Astrocyte (in vitro differentiated cells and primary cell): ENCODE data around the gene ATP10B. TPM values are rescaled to one million over a fixed set of nuclear protein-coding genes. Genes with fewer than 3 reads are reported as not detected.

Experiments used
- DNase-seq: peaks from one replicate; pipeline ENCODE4 v3.0.0-alpha.2; 2010; ENCODE audit warnings: low read depth
- FAIRE-seq: peaks from 2 replicates; lab custom pipeline; 2011; peaks lifted over from hg19 to GRCh38; lab: Jason Lieb, UNC
- H2AFZ ChIP-seq: 2 replicates; pipeline ENCODE4 v1.6.0; 2012; ENCODE audit warnings: low read depth, low read length, inconsistent platforms
- H3K27ac ChIP-seq: 2 replicates; pipeline ENCODE4 v1.5.1; 2011; ENCODE audit warnings: low read depth, low read length, inconsistent platforms
- H3K27me3 ChIP-seq: 2 replicates; pipeline ENCODE4 v1.6.0; 2011; ENCODE audit warnings: low read length, inconsistent platforms; ENCODE audit not compliant: insufficient read depth
- H3K36me3 ChIP-seq: 2 replicates; pipeline ENCODE4 v1.5.1; 2011; ENCODE audit warnings: low read length, inconsistent platforms; ENCODE audit not compliant: insufficient read depth
- H3K4me1 ChIP-seq: 2 replicates; pipeline ENCODE4 v1.5.1; 2011; ENCODE audit warnings: low read length, inconsistent platforms; ENCODE audit not compliant: insufficient read depth
- H3K4me2 ChIP-seq: 2 replicates; pipeline ENCODE4 v1.6.0; 2012; ENCODE audit warnings: low read length, inconsistent platforms
- H3K4me3 ChIP-seq: 2 replicates; pipeline ENCODE4 v1.5.1; 2011; ENCODE audit warnings: low read depth, mild to moderate bottlenecking, low read length, inconsistent platforms; ENCODE audit not compliant: insufficient read depth
- H3K79me2 ChIP-seq: 2 replicates; pipeline ENCODE4 v1.6.0; 2012; ENCODE audit warnings: mild to moderate bottlenecking, low read length, inconsistent platforms; ENCODE audit not compliant: insufficient read depth
- H3K9ac ChIP-seq: 2 replicates; pipeline ENCODE4 v1.6.0; 2012; ENCODE audit warnings: mild to moderate bottlenecking, low read length, inconsistent platforms
- H3K9me3 ChIP-seq: 2 replicates; pipeline ENCODE4 v1.5.1; 2012; ENCODE audit warnings: low read depth, mild to moderate bottlenecking, low read length, inconsistent platforms; ENCODE audit not compliant: insufficient read depth
- H4K20me1 ChIP-seq: 2 replicates; pipeline ENCODE4 v1.6.0; 2012; ENCODE audit warnings: low read length, inconsistent platforms; ENCODE audit not compliant: insufficient read depth
- H3K27ac Mint-ChIP-seq: one replicate; pipeline ENCODE4 v1.8.0; 2021; ENCODE audit warnings: mild to moderate bottlenecking, mixed read lengths; ENCODE audit not compliant: unreplicated experiment
- H3K27me3 Mint-ChIP-seq: one replicate; pipeline ENCODE4 v1.8.0; 2021; ENCODE audit warnings: low read depth, mixed read lengths; ENCODE audit not compliant: unreplicated experiment
- H3K36me3 Mint-ChIP-seq: one replicate; pipeline ENCODE4 v1.8.0; 2021; ENCODE audit warnings: low read depth, mixed read lengths; ENCODE audit not compliant: unreplicated experiment
- H3K4me1 Mint-ChIP-seq: one replicate; pipeline ENCODE4 v1.8.0; 2021; ENCODE audit warnings: low read depth, mixed read lengths; ENCODE audit not compliant: unreplicated experiment
- H3K4me3 Mint-ChIP-seq: one replicate; pipeline ENCODE4 v1.8.0; 2021; ENCODE audit warnings: mild to moderate bottlenecking, moderate library complexity, mixed read lengths; ENCODE audit not compliant: unreplicated experiment
- H3K9me3 Mint-ChIP-seq: one replicate; pipeline ENCODE4 v1.8.0; 2021; ENCODE audit warnings: mild to moderate bottlenecking, mixed read lengths; ENCODE audit not compliant: unreplicated experiment
- EZH2 ChIP-seq: IDR thresholded peaks from 2 replicates; pipeline ENCODE4 v1.6.1; 2012; ENCODE audit warnings: mild to moderate bottlenecking, low read length, inconsistent platforms; ENCODE audit not compliant: insufficient read depth
- total RNA-seq: library from RNA; stranded (reverse); gene quantifications from 2 replicates; pipeline ENCODE4 v1.2.1, GENCODE V29; 2021
- TF ChIP-seq, protein P1 (sequence below): IDR thresholded peaks from 2 replicates; pipeline ENCODE4 v1.5.1; 2011; ENCODE audit warnings: low read depth, mild to moderate bottlenecking, inconsistent platforms, low read length, moderate library complexity; ENCODE audit not compliant: insufficient read depth

ATP10B gene
- total RNA-seq, 1 donor from 2014 or later, result not detected

DNA sequence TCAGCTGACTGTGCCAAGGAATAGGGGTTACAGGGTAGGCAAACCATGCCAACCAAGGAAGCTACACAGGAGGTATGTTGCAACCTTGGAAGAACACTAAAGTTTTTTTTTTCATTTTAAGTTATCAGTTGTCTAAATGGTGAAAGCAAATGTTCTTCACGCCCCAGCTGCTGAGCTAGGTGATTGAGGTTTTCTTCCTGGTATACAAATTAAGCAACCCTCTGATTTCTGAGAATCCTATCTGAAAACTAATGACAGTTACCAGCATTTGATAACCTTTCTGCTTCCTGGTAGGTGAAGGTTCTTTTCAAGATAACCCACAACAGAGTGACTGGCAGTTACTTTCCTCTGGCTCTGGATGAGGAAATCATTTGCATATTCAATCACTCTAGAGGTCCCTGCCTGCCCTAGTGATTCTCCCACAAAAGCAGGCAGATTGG, 194.9 kb downstream of the ATP10B start:
- H2AFZ ChIP-seq, result no peak overlapping the region
- FAIRE-seq, result no peak
- no peak overlapping the region for H3K4me3 Mint-ChIP-seq
- no peaks in the 10 kb centered on the region for H3K36me3 ChIP-seq
- no peaks in the 10 kb centered on the region for H3K27me3 Mint-ChIP-seq
- DNase-seq, result no peak
- no peaks in the 10 kb centered on the region for H3K79me2 ChIP-seq
- H3K4me2 ChIP-seq, result no peak overlapping the region
- H3K4me1 Mint-ChIP-seq, result no peaks in the 10 kb centered on the region
- no peak overlapping the region for H3K27ac Mint-ChIP-seq
- H3K9me3 Mint-ChIP-seq, result no peaks in the 10 kb centered on the region
- TF ChIP-seq, protein P1, sequence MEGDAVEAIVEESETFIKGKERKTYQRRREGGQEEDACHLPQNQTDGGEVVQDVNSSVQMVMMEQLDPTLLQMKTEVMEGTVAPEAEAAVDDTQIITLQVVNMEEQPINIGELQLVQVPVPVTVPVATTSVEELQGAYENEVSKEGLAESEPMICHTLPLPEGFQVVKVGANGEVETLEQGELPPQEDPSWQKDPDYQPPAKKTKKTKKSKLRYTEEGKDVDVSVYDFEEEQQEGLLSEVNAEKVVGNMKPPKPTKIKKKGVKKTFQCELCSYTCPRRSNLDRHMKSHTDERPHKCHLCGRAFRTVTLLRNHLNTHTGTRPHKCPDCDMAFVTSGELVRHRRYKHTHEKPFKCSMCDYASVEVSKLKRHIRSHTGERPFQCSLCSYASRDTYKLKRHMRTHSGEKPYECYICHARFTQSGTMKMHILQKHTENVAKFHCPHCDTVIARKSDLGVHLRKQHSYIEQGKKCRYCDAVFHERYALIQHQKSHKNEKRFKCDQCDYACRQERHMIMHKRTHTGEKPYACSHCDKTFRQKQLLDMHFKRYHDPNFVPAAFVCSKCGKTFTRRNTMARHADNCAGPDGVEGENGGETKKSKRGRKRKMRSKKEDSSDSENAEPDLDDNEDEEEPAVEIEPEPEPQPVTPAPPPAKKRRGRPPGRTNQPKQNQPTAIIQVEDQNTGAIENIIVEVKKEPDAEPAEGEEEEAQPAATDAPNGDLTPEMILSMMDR, result no peak
- no peak for TF ChIP-seq EZH2
- no peaks in the 10 kb centered on the region for H3K4me1 ChIP-seq
- no peaks in the 10 kb centered on the region for H3K36me3 Mint-ChIP-seq
- no peak overlapping the region for H3K9ac ChIP-seq
- H3K27me3 ChIP-seq, result no peaks in the 10 kb centered on the region
- no peak overlapping the region for H3K4me3 ChIP-seq
- no peak overlapping the region for H3K27ac ChIP-seq
- H4K20me1 ChIP-seq, result no peaks in the 10 kb centered on the region
- peaks cover 1% of the 10 kb centered on the region for H3K9me3 ChIP-seq

- no peaks in the 10 kb centered on the region for H3K4me1 Mint-ChIP-seq
Observed at GRCh38 chr5:160655717-160656116, 196.3 kb downstream of the ATP10B start.

More at GRCh38 chr5:160655717-160656116, 196.3 kb downstream of the ATP10B start:
- Histone ChIP-seq H4K20me1 (no peaks in the 10 kb centered on the region), H3K9ac (no peak overlapping the region), H3K79me2 (no peaks in the 10 kb centered on the region), H3K4me1 (no peaks in the 10 kb centered on the region), H3K27ac (no peak overlapping the region), H3K4me3 (no peak overlapping the region), H3K27me3 (no peaks in the 10 kb centered on the region), H3K4me2 (no peak overlapping the region), H3K9me3 (peaks cover 3% of the 10 kb centered on the region), H3K36me3 (no peaks in the 10 kb centered on the region), H2AFZ (no peak overlapping the region)
- Mint-ChIP-seq H3K9me3 (no peaks in the 10 kb centered on the region), H3K4me3 (no peak overlapping the region), H3K27me3 (no peaks in the 10 kb centered on the region), H3K27ac (no peak overlapping the region), H3K36me3 (no peaks in the 10 kb centered on the region)
- FAIRE-seq (no peak), DNase-seq (no peak)
- TF ChIP-seq, protein P1, result no peak
- TF ChIP-seq EZH2, result no peak
